ENCODE measurements around the gene PTTG1.
"Not testable (repeated sequence)": the region's sequence is repeated elsewhere in the genome, so short reads cannot be mapped to it uniquely, and the experiment has no call there.

The PTTG1 gene

GRCh38 chr5:160427607-160428006 is 6.0 kb downstream of the PTTG1 start:
- no peak for DNase-seq

DNA sequence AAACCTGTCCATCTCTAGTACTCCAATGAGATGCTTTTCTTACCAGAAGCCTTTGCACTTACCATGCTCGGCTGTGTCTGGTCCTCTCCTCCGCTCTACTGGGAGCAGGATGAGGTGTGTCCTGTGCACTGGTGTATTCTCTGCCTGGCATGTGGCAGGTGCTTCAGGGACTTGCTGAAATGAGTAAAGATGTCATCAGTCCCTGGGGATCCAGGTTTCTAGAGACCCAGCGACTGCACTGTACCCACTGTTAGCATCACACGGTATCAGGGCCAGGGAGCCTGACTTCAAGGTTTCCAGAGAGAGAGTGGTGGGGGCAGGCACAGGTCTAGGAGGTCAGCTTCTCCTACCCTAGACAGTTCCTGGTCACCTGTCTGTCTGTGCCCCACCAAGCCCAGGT is 10.5 kb downstream of the PTTG1 start:
- DNase-seq: no peak

DNA sequence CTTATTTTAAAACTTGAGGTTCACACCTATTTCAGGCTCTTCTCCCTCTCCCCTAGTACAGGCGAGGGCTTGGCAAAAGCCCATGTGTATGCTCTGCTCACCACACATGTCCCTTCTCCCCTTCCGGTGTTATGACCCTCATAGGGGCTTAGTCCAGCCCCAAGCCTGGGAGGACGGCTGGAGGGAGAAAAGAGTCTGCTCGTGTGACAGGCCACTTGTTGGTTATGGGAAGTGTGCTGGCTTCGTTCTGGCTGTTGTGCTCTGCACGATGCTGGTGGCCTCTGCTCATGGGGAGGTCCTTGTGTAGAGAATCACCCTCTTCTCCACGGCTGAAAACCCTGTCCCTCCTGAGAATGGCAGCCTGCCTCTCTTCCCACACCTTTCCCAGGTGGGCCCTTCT is 11.1 kb downstream of the PTTG1 start:
- DNase-seq: no peak

GRCh38 chr5:160434022-160434531 is 12.4 kb downstream of the PTTG1 start:
- DNase-seq: no peak

DNA sequence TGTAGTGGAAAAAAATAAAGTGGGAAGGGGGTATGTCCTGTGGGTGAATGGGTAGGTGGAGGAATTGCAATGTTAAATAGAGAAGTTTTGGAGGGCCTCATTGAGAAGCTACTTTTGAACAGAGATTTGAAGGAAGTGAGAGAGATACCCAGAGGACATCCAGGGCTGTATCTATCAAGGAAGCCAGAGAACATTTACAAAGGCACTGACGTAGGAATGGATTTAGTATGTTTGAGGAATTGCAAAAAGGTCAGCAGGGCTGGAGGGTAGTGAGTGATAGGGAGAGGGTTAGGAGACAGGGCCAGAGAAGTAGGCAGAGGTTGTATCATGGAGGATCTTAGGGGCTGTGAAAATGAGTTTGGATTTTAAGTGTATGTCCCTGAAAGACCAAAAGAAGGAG is 13.9 kb downstream of the PTTG1 start:
- no peak for DNase-seq

- no peak for DNase-seq
These were observed 14.4 kb downstream of the PTTG1 start for GRCh38 chr5:160436017-160436416.

- not testable (repeated sequence) for DNase-seq
These were observed 15.0 kb downstream of the PTTG1 start for GRCh38 chr5:160436661-160437060.

DNA sequence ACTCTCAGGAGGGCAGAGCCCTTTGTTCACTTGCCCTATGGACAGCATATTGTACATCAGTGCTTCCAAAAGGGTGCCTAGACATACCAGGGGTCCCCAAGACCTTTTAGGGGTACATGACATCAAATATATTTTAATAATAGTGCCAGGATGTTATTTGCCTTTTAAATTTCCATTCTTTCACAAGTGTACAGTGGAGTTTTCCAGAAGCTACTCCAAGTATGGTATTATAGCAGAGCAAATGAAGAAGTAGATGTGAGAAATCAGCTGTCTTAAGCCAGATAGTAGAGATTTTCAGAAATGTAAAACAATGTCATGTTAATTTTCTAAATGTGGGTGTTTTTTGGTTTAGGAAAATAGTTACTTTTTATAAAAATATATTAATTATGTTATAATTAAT is 15.6 kb downstream of the PTTG1 start:
- no peak for DNase-seq

DNA sequence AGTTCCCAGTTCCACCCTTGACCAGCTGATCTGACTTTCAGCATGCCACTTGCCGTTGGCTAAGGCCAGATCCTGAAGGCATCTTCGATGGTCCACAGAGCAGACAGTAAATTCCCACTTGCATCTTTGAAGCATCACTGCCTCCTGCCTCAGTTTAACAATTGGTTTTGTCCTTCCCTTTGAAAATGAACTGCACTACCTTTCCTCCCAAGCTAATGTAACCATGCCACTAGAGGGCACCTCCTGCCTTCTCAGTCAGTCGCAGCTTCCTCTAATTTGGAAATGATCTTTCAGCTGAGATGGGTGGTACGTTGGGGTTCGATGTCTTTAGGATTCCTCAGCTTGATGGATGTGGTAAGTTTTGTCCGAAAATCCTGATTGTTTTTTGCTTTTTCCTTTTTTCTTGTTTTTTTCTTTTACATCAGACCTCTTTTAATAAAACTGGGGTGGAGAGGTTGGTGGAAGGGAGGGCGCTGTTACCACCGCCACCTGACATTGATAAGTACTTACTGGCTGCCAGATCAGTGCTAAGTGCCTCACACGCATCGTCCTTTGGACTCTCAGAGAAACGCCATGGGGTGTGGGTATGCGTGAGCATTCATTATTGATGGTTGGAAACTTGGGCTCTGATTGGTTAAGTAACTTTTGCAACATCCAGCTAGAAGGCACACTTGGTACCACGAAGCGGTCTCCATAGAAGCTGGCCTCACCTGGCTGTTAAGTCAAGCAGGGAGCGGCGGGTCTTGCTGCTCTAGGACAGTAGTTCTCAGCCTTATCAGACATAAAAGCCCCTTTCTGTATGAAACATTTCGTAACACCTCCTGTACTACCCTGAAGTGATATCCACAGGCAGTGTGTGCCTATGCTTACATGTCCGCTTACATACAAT is 16.9 kb downstream of the PTTG1 start:
- DNase-seq: peak; percentile 74

GRCh38 chr5:160439205-160439600 is 17.5 kb downstream of the PTTG1 start:
- peak; percentile 89 for DNase-seq

- DNase-seq: peak; percentile 55
These were observed 19.7 kb downstream of the PTTG1 start for GRCh38 chr5:160441311-160441781.

DNA sequence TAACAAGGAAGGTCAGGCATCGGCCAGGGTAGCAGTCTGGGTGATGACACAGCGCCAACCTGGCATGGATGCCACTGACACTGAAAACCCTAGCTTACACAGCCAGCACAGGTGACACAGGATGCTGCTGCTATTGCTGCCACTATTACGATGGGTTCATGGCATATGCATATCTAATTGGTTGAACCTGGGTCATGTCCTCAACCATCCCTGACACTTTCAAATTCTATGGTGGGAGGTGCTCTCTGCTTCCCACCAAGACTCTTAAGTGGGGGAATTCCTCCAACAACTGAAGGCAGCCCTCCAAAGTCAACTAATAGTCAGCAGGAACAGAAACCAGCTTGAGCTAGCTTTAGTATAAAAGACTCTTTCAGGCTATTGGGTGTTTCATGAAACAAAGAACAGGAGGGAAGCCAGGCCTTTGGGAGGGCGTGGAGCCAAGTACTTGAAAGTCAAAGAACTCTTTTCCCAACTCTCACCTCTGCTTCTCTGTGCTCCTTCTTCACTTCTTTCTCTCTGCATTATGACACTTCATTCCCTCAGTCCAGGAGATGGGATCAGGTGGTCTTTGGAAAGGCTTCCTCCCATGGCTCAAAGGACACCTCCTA is 21.3 kb downstream of the PTTG1 start:
- DNase-seq: no peak

DNA sequence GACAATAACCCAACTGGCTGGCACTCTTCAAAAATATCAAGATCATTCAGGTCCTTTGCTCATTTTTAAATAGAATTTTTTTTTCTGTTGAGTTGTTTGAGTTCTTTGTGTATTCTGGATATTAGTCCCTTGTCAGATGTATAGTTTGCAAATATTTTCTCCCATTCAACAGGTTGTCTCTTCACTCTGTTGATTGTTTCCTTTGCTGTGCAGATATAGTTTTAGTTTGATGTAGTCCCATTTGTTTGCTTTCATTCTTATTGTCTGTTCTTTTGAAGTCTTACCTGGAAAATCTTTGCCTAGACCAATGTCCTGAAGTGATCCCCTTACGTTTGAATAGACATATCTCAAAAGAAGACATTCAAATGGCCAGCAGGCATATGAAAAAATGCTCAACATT is 22.8 kb downstream of the PTTG1 start:
- no peak for DNase-seq

DNA sequence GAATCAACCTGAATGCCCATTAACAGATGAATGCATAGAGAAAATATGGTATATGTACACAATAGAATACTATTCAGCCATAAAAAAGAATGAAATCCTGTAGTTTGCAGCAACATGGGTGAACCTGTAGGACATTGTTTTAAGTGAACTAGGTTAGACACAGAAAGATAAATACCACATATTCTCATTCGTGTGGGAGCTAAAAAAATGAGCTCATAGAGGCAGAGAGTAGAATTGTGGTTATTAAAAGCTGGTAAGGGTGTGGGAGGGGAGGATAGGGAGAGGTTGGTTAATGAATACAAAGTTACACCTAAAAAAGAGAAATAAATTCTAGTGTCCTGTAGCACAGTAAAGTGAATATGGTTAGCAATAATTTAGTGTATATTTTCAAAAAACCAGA is 23.5 kb downstream of the PTTG1 start:
- DNase-seq: no peak

DNA sequence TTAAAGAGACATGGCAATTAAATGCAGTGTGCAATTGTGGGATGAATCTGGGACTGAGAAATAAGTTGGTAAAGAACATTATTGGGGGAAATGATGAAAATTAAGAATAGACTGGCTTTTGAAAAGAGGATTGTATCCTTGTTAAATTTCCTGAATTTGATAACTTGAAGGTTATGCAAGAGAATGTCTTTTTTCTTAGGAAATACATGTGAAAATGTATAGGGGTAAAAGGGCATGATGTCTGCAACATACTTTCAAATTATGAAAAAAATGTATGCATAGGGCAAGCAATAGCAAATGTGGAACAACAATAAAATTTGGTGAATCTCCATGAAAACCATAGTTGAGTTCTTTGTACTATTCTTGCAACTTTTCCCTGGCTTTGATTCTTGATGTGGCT is 24.1 kb downstream of the PTTG1 start:
- no peak for DNase-seq

- DNase-seq: no peak
These were observed 27.2 kb downstream of the PTTG1 start for GRCh38 chr5:160448886-160449285.

- DNase-seq: no peak
These were observed 27.8 kb downstream of the PTTG1 start for GRCh38 chr5:160449458-160449857.

DNA sequence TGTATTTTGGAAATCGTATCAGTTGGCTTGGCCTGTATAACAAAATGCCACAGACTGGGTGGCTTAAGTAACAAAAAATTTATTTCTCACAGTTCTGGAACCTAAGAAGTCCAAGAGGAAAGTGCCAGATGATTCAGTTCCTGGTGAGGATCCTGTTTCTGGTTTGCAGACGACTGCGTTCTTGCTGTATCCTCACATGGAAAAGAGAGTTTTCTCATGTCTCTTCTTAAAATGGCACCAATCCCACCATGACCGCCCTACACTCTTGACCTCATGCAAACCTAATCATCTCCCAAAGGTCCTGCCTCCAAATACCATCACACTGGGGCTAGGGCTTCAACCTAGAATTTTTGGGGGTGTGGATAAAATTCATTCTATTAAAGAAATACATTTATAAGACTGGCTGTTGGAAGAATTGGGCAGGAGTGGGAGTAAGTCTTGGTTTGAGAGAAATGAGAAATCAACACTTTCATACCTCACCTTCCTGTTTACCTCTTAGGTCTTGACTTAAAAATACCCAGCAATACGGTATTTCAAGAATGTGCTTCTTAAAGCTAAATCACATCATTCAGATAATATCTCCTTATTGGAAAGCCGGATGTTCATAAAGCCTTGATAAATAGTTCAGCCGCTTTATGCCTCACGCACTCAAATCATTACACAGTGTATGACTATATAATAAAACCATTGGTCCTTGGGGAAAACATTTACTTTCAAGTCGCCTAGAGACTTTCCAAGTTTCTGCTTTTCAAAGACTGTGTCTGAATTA is 28.7 kb downstream of the PTTG1 start:
- DNase-seq: no peak

DNA sequence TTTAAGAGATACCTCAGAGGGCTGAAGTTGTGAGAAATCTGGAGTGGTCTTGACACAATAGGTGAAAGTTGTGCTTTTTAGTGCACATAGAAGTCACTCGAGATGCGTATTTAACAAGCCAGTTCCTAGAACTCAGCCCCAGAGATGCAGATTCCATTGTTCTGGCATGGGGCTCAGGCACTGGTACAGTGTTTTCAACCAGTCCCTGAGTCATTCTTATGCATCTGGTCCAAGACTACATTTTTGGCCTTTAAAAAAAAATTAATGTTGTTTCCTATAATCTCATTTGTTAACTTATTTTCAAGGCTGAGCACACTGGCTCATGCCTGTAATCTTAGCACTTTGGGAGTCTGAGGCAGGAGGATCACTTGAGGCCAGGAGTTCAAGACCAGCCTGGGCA is 29.6 kb downstream of the PTTG1 start:
- no peak for DNase-seq

GRCh38 chr5:160452036-160452435 is 30.4 kb downstream of the PTTG1 start:
- no peak for DNase-seq

DNA sequence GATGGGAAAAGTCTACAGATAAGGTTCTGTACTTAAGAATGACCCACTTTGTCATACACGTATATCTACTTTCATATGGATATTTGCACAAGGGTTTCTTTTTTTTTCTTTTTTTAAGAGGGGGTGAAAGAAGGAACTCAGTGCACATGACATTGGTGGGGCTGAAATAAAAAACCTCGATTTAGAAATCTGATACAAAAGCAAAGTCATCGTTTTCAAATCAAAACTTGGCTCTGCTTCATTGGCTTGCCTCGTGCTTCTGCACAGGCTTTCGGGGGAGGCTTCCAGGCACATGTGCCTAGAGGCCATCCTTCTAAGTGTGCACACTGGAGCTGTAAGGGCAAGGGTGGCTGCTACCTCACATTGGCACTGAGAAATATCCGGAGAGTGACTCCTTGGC is 31.1 kb downstream of the PTTG1 start:
- DNase-seq: no peak

DNA sequence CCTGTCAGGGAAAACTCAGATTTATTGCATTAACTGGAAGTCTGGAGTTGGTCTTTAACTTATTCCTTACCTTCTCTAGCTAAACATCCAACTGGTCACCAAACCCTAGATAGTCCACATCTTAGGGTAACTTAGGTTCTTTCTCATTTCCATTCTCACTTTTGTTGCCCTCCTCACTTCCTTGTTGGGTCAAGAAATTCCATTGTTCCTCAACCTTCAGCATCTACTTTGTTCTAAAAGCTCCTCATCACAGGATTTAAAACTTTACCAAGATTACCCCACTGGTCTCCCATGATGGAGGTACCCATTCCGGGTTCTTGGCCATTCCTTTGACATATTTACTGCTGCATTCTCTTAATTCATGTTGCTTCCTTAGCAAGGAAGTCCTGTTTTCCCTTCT is 32.1 kb downstream of the PTTG1 start:
- DNase-seq: no peak

- DNase-seq: no peak
These were observed 33.9 kb downstream of the PTTG1 start for GRCh38 chr5:160455600-160455999.

Data from NK-92 treated with Interleukin-12 subunit alpha and Interleukin-12 subunit beta, amount 100 ng/mL, for 24 hours (cell line).